SK-N-MC (cell line): ENCODE results near the gene HINT3.

Experiments used
- EZH2 ChIP-seq: fragments of 200-600 bp; sonication (generic); IDR thresholded peaks from one replicate; pipeline ENCODE4 v1.6.1; 2017; ENCODE audit warnings: antibody characterized with exemption
- FOXP2 ChIP-seq: optimal IDR thresholded peaks from 2 replicates; pipeline ENCODE3; 2011; ENCODE audit warnings: mild to moderate bottlenecking, moderate library complexity; ENCODE audit not compliant: insufficient read depth; ENCODE audit errors: extremely low read length, control extremely low read depth
- POLR2AphosphoS5 ChIP-seq: IDR thresholded peaks from 2 replicates; pipeline ENCODE4 v1.6.1; 2012; ENCODE audit warnings: mild to moderate bottlenecking, low read depth, low read length, borderline replicate concordance

- TF ChIP-seq EZH2 (no peak), POLR2AphosphoS5 (no peak), FOXP2 (no peak)
Observed at GRCh38 chr6:125932451-125932795, 24.1 kb upstream of the HINT3 start.
